ENCODE results near the gene TOP3B. TPM values are rescaled to one million over a fixed set of nuclear protein-coding genes. Genes with fewer than 3 reads are reported as not detected.

The TOP3B gene
- total and polyA plus RNA-seq, 10 of the 15 experiments (the other 5 are each of a cell fraction or from before 2014, with no cell fraction given), result 0.60 to 47.3 (median 33.7) TPM

GRCh38 chr22:22001664-22002525, 19.3 kb upstream of the TOP3B start:
- no TSS peak for BruUV-seq (replicated peaks)
- POLR2A ChIA-PET, result interaction anchor here (0.6 to 1.1 kb wide), 2 partner anchors 9 to 19 kb away, joined by 3 to 5 read pairs; no protein-coding TSS in a partner anchor
- FAIRE-seq, result no peak
- WGBS (ENCODE audit: insufficient coverage, insufficient replicate concordance, low lambda C conversion rate, missing lambda C conversion rate), result 63% methylated on average over 2 of the region's 2 CpGs
- intact Hi-C loops (cut with micrococcal nuclease; ENCODE audit: unreplicated experiment), result no loop called here
- in situ Hi-C loops (cut with MboI), result no loop called here
- no peak overlapping the region for H3K27ac ChIP-seq (ENCODE audit: control insufficient read depth, insufficient read depth)
- H3K4me1 ChIP-seq (ENCODE audit: control insufficient read depth, insufficient read depth, low read length), result no peaks in the 10 kb centered on the region
- H3K27me3 ChIP-seq (replicated peaks in 1 of 2; ENCODE audit: control insufficient read depth in 2 of 2, insufficient read depth in 2 of 2, low read length in 1 of 2), result no peaks in the 10 kb centered on the region; a peak in 1 of 4 replicates
- SMC1A ChIA-PET (ENCODE audit: uncharacterized antibody, unreplicated experiment), result interaction anchor here (1.2 kb wide), 1 partner anchor 10 kb away, joined by 3 read pairs; no protein-coding TSS in a partner anchor
- no peak overlapping the region for H3K4me2 ChIP-seq (ENCODE audit: control insufficient read depth, insufficient read depth)
- no peaks in the 10 kb centered on the region for H3K9me3 ChIP-seq (replicated peaks; ENCODE audit: control insufficient read depth, insufficient read depth, low read length)
- CTCF ChIA-PET, result interaction anchor here (1.4 kb wide), 1 partner anchor 31 kb away, joined by 4 read pairs; no protein-coding TSS in a partner anchor
- no peak for ATAC-seq
- no peak overlapping the region for H2AFZ ChIP-seq (ENCODE audit: control insufficient read depth, low read depth, low read length)
- no peaks in the 10 kb centered on the region for H3K79me2 ChIP-seq (ENCODE audit: control insufficient read depth, insufficient read depth, low read length)
- no peak for DNase-seq (ENCODE audit: low read depth, low spot score)
- no peaks in the 10 kb centered on the region for H3K36me3 ChIP-seq (ENCODE audit: control insufficient read depth in 2 of 2, insufficient read depth in 2 of 2, low read length in 1 of 2)
- RAD21 ChIA-PET (ENCODE audit: unreplicated experiment), result interaction anchor here (1.6 kb wide), 1 partner anchor 9 kb away, joined by 4 read pairs; no protein-coding TSS in a partner anchor
- no peak overlapping the region for H3K4me3 ChIP-seq
- no peaks in the 10 kb centered on the region for H4K20me1 ChIP-seq (ENCODE audit: control insufficient read depth, insufficient read depth)
- H3K9ac ChIP-seq (ENCODE audit: control insufficient read depth, insufficient read depth, low read length), result no peak overlapping the region
- TF ChIP-seq IRF3 (IDR thresholded peaks at IDR 0.05), result no peak
- no peak for TF ChIP-seq RAD21 (IDR thresholded peaks at IDR 0.05; ENCODE audit: insufficient read depth, low read depth, low read length)
- no peak for TF ChIP-seq ETV6 (conservative IDR thresholded peaks at IDR 0.05 in 1 of 2, IDR thresholded peaks at IDR 0.05 in 1 of 2; ENCODE audit: borderline replicate concordance in 1 of 2, low read depth in 1 of 2)
- no peak for TF ChIP-seq FOS (IDR thresholded peaks at IDR 0.05; ENCODE audit: borderline replicate concordance, extremely low read depth, insufficient read length)
- no peak for TF ChIP-seq MTA2 (IDR thresholded peaks at IDR 0.05; ENCODE audit: low read depth)
- no peak for TF ChIP-seq PKNOX1 (IDR thresholded peaks at IDR 0.05)
- TF ChIP-seq, protein P1, sequence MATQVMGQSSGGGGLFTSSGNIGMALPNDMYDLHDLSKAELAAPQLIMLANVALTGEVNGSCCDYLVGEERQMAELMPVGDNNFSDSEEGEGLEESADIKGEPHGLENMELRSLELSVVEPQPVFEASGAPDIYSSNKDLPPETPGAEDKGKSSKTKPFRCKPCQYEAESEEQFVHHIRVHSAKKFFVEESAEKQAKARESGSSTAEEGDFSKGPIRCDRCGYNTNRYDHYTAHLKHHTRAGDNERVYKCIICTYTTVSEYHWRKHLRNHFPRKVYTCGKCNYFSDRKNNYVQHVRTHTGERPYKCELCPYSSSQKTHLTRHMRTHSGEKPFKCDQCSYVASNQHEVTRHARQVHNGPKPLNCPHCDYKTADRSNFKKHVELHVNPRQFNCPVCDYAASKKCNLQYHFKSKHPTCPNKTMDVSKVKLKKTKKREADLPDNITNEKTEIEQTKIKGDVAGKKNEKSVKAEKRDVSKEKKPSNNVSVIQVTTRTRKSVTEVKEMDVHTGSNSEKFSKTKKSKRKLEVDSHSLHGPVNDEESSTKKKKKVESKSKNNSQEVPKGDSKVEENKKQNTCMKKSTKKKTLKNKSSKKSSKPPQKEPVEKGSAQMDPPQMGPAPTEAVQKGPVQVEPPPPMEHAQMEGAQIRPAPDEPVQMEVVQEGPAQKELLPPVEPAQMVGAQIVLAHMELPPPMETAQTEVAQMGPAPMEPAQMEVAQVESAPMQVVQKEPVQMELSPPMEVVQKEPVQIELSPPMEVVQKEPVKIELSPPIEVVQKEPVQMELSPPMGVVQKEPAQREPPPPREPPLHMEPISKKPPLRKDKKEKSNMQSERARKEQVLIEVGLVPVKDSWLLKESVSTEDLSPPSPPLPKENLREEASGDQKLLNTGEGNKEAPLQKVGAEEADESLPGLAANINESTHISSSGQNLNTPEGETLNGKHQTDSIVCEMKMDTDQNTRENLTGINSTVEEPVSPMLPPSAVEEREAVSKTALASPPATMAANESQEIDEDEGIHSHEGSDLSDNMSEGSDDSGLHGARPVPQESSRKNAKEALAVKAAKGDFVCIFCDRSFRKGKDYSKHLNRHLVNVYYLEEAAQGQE (IDR thresholded peaks at IDR 0.05; ENCODE audit: low read depth, low read length), result no peak
- no peak for TF ChIP-seq CEBPB (IDR thresholded peaks at IDR 0.05; ENCODE audit: borderline replicate concordance in 1 of 2, low read depth in 2 of 2, low read length in 2 of 2)
- no peak for TF ChIP-seq NFXL1 (IDR thresholded peaks at IDR 0.05; ENCODE audit: borderline replicate concordance)
- TF ChIP-seq MAX (IDR thresholded peaks at IDR 0.05; ENCODE audit: low read depth, low read length), result no peak
- TF ChIP-seq POLR2AphosphoS5 (IDR thresholded peaks at IDR 0.05; ENCODE audit: low read length), result no peak
- TF ChIP-seq SP1 (IDR thresholded peaks at IDR 0.05; ENCODE audit: low read depth, low read length), result no peak
- TF ChIP-seq BCL11A (IDR thresholded peaks at IDR 0.05; ENCODE audit: low read depth, low read length), result no peak
- no peak for TF ChIP-seq IKZF1 (conservative IDR thresholded peaks at IDR 0.05)
- no peak for TF ChIP-seq ZNF24 (IDR thresholded peaks at IDR 0.05)
- no peak for TF ChIP-seq SIN3A (IDR thresholded peaks at IDR 0.05; ENCODE audit: low read depth, low read length)
